GM18508 (cell line): ENCODE measurements around the gene CARS2.
"Not testable (repeated sequence)": the region's sequence is repeated elsewhere in the genome, so short reads cannot be mapped to it uniquely, and the experiment has no call there.

Experiments used
- ATAC-seq: cut with Tn5 transposase; IDR thresholded peaks from one replicate; pipeline ENCODE4 v1.9.1; 2021; ENCODE audit warnings: moderate number of reproducible peaks; ENCODE audit not compliant: insufficient read depth, unreplicated experiment

Gene CARS2

GRCh38 chr13:110705826-110706569 lies at the start of gene CARS2:
CARS2 (minus strand) TSS chr13:110706116; CDS start chr13:110706093, 23 bp downstream.
- peak; percentile 84 for ATAC-seq

GRCh38 chr13:110748271-110748670 lies 42.4 kb upstream of the CARS2 start:
- no peak for ATAC-seq

- ATAC-seq, result no peak
Measured at GRCh38 chr13:110746438-110746837, 40.5 kb upstream of the CARS2 start.

GRCh38 chr13:110743687-110744086 lies 37.8 kb upstream of the CARS2 start:
- no peak for ATAC-seq

GRCh38 chr13:110737555-110737954 lies 31.6 kb upstream of the CARS2 start:
- no peak for ATAC-seq

GRCh38 chr13:110734561-110734960 lies 28.6 kb upstream of the CARS2 start:
- ATAC-seq, result no peak

- ATAC-seq, result no peak
Measured at GRCh38 chr13:110731072-110731471, 25.2 kb upstream of the CARS2 start.

- no peak for ATAC-seq
Measured at GRCh38 chr13:110726726-110727125, 20.8 kb upstream of the CARS2 start.

- not testable (repeated sequence) for ATAC-seq
Measured at GRCh38 chr13:110726153-110726552, 20.2 kb upstream of the CARS2 start.

- ATAC-seq, result no peak
Measured at GRCh38 chr13:110723598-110723997, 17.7 kb upstream of the CARS2 start.

- ATAC-seq, result no peak
Measured at GRCh38 chr13:110722971-110723370, 17.1 kb upstream of the CARS2 start.

GRCh38 chr13:110719036-110719710 lies 13.3 kb upstream of the CARS2 start:
- no peak for ATAC-seq

GRCh38 chr13:110716247-110716515 lies 10.3 kb upstream of the CARS2 start:
- ATAC-seq, result no peak

- ATAC-seq, result peak; percentile 46
Measured at GRCh38 chr13:110715395-110716246, 9.7 kb upstream of the CARS2 start.

- ATAC-seq, result no peak
Measured at GRCh38 chr13:110714797-110715394, 9.0 kb upstream of the CARS2 start.

- no peak for ATAC-seq
Measured at GRCh38 chr13:110713981-110714796, 8.3 kb upstream of the CARS2 start.

GRCh38 chr13:110713642-110713952 lies 7.7 kb upstream of the CARS2 start, which contains the start of gene ING1:
ING1 (plus strand) TSS chr13:110713700; CDS start chr13:110714150, 450 bp downstream.
- ATAC-seq, result no peak

- peak; percentile 49 for ATAC-seq
Measured at GRCh38 chr13:110712849-110713641, 7.1 kb upstream of the CARS2 start.
